Mesendoderm (in vitro differentiated cells): ENCODE measurements around the gene SMYD3.

Experiments used
- DNase-seq: peaks from one replicate; pipeline ENCODE4 v3.0.0; 2013
- H2AK5ac ChIP-seq: 2 replicates; pipeline ENCODE4 v1.6.1; 2013; ENCODE audit warnings: low read length, inconsistent platforms
- H2BK120ac ChIP-seq: 2 replicates; pipeline ENCODE4 v1.6.1; 2013; ENCODE audit warnings: low read depth, mild to moderate bottlenecking, low read length, moderate library complexity, mixed read lengths
- H2BK15ac ChIP-seq: replicated peaks from 2 replicates; pipeline ENCODE4 v1.6.1; 2013; ENCODE audit warnings: low read depth, mild to moderate bottlenecking, moderate library complexity
- H2BK5ac ChIP-seq: 2 replicates; pipeline ENCODE4 v1.6.1; 2013; ENCODE audit warnings: low read length, inconsistent platforms
- H3K18ac ChIP-seq: 2 replicates; pipeline ENCODE4 v1.6.1; 2013; ENCODE audit warnings: mild to moderate bottlenecking, low read length, mixed read lengths
- H3K23ac ChIP-seq: one replicate; pipeline ENCODE4 v1.6.1; 2013; ENCODE audit warnings: low read length
- H3K27ac ChIP-seq: 2 replicates; pipeline ENCODE4 v1.5.1; 2013; ENCODE audit warnings: low read depth, mild to moderate bottlenecking, inconsistent platforms, low read length, moderate library complexity
- H3K27me3 ChIP-seq: 2 replicates; pipeline ENCODE4 v1.6.1; 2013; ENCODE audit warnings: low read length, control low read depth, mild to moderate bottlenecking, inconsistent platforms; ENCODE audit not compliant: insufficient read depth, poor library complexity
- H3K36me3 ChIP-seq: 2 replicates; pipeline ENCODE4 v1.6.1; 2013; ENCODE audit warnings: low read length, inconsistent platforms; ENCODE audit not compliant: control insufficient read depth, insufficient read depth
- H3K4ac ChIP-seq: one replicate; pipeline ENCODE4 v1.6.1; 2013; ENCODE audit warnings: low read depth, mild to moderate bottlenecking, low read length, moderate library complexity
- H3K4me1 ChIP-seq: 2 replicates; pipeline ENCODE4 v1.6.1; 2013; ENCODE audit warnings: low read depth, low read length, inconsistent platforms; ENCODE audit not compliant: control insufficient read depth
- H3K4me2 ChIP-seq: 2 replicates; pipeline ENCODE4 v1.6.1; 2013; ENCODE audit warnings: low read length
- H3K4me3 ChIP-seq: 2 replicates; pipeline ENCODE4 v1.5.1; 2013; ENCODE audit warnings: mild to moderate bottlenecking, low read length
- H3K56ac ChIP-seq: one replicate; pipeline ENCODE4 v1.6.1; 2013; ENCODE audit warnings: low read length
- H3K79me1 ChIP-seq: 2 replicates; pipeline ENCODE4 v1.6.1; 2013; ENCODE audit warnings: low read length, inconsistent platforms
- H3K79me2 ChIP-seq: 2 replicates; pipeline ENCODE4 v1.6.1; 2013; ENCODE audit warnings: mild to moderate bottlenecking, low read length; ENCODE audit not compliant: control insufficient read depth, insufficient read depth
- H3K9ac ChIP-seq: 2 replicates; pipeline ENCODE4 v1.6.1; 2013; ENCODE audit warnings: low read length, inconsistent platforms
- H4K5ac ChIP-seq: one replicate; pipeline ENCODE4 v1.6.1; 2013; ENCODE audit warnings: low read length
- H4K8ac ChIP-seq: one replicate; pipeline ENCODE4 v1.6.1; 2013; ENCODE audit warnings: low read depth, mild to moderate bottlenecking, control low read depth, low read length, moderate library complexity
- WGBS: extraction: QIAGEN DNeasy Blood & Tissue Kit; methylation state at CpG from one replicate; pipeline ENCODE4 v1.1.7; 2013; ENCODE audit warnings: low lambda C conversion rate, missing lambda C conversion rate; ENCODE audit not compliant: insufficient coverage; ENCODE audit errors: extremely low coverage; 5-methylcytosine and 5-hydroxymethylcytosine counted together

SMYD3 gene

DNA sequence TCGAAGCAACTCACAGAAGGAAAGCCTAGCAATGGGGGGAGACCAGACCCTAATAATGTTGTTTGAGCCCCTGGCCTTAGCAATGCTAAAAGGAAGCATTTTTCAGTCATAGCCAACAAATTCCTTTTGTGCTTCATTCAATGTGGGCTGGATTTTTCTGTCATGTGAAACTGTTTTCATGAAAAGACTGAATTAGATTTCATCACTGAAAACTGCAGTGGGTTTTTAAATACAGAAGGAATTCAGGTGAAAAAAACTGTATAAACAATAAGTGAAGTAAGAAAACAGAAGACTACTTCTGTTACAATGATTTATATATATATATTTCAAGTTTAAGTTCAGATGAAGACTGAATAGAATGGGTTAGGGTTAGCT lies 204.8 kb downstream of the SMYD3 start:
- Histone ChIP-seq H4K5ac (no peak overlapping the region), H3K36me3 (no peaks in the 10 kb centered on the region), H3K4me3 (no peak overlapping the region), H2AK5ac (no peak overlapping the region), H3K79me2 (no peaks in the 10 kb centered on the region), H3K18ac (no peak overlapping the region), H3K79me1 (no peaks in the 10 kb centered on the region), H2BK15ac (no peak overlapping the region), H2BK5ac (no peak overlapping the region), H3K56ac (no peak overlapping the region), H3K4me2 (no peak overlapping the region), H3K4me1 (no peaks in the 10 kb centered on the region), H3K27ac (no peak overlapping the region), H3K23ac (no peak overlapping the region), H2BK120ac (no peak overlapping the region), H3K27me3 (no peaks in the 10 kb centered on the region), H3K9ac (no peak overlapping the region), H4K8ac (no peak overlapping the region), H3K4ac (no peak overlapping the region)
- no CpG with 5 or more reads among the region's 1 CpG for WGBS
- DNase-seq = no peak

DNA sequence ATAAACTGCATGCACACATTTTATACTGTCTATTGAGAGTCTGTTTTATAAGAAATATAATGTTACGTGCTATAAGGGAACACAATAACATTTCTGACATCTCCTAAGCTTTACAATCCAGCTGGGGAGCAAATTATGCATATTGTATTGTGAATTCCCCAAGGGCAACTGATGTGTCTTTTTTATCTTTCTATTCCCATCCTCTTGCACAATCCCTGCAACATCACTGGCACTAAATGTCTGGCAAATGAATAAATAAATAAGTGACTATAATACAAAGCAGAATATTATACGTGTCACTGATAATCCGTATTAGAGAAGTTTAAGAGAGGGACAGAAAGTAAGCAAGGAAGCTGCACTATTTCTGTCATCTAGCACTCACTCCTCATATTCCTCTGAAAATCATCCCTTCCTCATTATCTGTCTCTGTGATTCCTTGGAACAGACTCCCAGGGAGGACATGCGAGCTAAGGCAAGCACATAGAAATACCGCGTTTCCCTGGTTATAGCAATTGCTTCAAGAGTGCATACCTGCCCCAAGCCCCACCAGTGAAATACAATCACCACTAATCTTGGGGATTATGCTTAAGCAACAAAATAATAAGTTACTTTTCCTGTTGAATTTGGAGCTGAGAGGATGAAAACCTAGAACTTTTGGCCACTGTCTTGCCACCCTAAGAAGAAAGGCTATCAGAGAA lies 205.4 kb downstream of the SMYD3 start:
- Histone ChIP-seq H3K27me3 (no peaks in the 10 kb centered on the region), H3K36me3 (no peaks in the 10 kb centered on the region), H3K79me1 (no peaks in the 10 kb centered on the region), H3K4me3 (no peak overlapping the region), H3K18ac (no peak overlapping the region), H2AK5ac (no peak overlapping the region), H3K4me2 (no peak overlapping the region), H3K27ac (no peak overlapping the region), H2BK120ac (no peak overlapping the region), H4K8ac (no peak overlapping the region), H3K4ac (no peak overlapping the region), H2BK5ac (no peak overlapping the region), H2BK15ac (no peak overlapping the region), H4K5ac (no peak overlapping the region), H3K79me2 (no peaks in the 10 kb centered on the region), H3K9ac (no peak overlapping the region), H3K23ac (no peak overlapping the region), H3K56ac (no peak overlapping the region), H3K4me1 (no peaks in the 10 kb centered on the region)
- no CpG with 5 or more reads among the region's 6 CpGs for WGBS
- DNase-seq = no peak

DNA sequence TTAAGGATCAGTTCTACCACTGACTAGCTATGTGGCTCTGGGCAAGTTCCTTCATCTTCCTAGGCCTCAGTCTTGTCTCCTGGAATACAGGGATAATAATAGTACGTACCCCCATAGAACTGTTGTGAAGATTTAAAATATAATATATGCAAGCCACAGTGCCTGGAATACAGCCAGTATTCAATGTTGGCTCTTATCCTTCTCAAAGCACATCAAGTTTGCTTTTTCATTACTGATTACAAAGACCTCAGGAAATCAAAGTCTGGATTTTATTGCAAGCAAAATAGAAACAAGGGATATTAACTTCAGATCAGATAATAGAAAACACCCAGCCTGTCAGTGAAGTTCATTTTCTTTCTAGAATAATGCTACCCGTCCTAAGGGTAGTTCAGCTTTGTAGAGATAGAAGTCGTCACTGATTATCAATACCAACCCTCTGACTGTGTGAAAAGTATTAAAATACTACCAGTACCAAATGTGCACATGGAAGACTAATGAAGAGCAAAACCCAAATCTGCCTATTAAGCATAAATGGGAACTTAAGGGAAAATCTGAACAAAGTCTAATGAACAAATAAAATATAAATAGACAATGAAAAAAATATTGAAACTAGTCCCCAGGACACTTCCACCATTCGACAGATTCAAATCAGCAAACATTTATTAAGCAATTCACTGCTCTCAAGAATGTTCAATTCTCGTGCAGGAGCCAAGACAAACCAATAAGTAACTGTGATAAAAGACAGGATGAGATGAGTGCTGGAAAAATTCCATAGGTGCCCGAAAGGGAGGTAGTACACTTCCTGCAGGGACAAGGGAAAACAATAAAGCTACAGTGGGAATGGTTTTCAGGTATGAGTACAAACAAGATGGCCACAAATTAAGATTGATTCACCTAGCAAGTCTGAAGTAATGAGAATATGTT lies 206.2 kb downstream of the SMYD3 start:
- DNase-seq = no peak
- no peaks in the 10 kb centered on the region for H3K27me3 ChIP-seq
- no peak overlapping the region for H3K18ac ChIP-seq
- H3K4me3 ChIP-seq = no peak overlapping the region
- H2AK5ac ChIP-seq = no peak overlapping the region
- no peak overlapping the region for H3K4ac ChIP-seq
- H4K5ac ChIP-seq = no peak overlapping the region
- H3K79me1 ChIP-seq = no peaks in the 10 kb centered on the region
- no peak overlapping the region for H4K8ac ChIP-seq
- no peaks in the 10 kb centered on the region for H3K4me1 ChIP-seq
- H3K27ac ChIP-seq = no peak overlapping the region
- H3K56ac ChIP-seq = no peak overlapping the region
- H3K79me2 ChIP-seq = no peaks in the 10 kb centered on the region
- H2BK5ac ChIP-seq = no peak overlapping the region
- H3K23ac ChIP-seq = no peak overlapping the region
- WGBS = no CpG with 5 or more reads among the region's 6 CpGs
- H3K9ac ChIP-seq = no peak overlapping the region
- no peaks in the 10 kb centered on the region for H3K36me3 ChIP-seq
- no peak overlapping the region for H2BK120ac ChIP-seq
- no peak overlapping the region for H2BK15ac ChIP-seq
- no peak overlapping the region for H3K4me2 ChIP-seq

DNA sequence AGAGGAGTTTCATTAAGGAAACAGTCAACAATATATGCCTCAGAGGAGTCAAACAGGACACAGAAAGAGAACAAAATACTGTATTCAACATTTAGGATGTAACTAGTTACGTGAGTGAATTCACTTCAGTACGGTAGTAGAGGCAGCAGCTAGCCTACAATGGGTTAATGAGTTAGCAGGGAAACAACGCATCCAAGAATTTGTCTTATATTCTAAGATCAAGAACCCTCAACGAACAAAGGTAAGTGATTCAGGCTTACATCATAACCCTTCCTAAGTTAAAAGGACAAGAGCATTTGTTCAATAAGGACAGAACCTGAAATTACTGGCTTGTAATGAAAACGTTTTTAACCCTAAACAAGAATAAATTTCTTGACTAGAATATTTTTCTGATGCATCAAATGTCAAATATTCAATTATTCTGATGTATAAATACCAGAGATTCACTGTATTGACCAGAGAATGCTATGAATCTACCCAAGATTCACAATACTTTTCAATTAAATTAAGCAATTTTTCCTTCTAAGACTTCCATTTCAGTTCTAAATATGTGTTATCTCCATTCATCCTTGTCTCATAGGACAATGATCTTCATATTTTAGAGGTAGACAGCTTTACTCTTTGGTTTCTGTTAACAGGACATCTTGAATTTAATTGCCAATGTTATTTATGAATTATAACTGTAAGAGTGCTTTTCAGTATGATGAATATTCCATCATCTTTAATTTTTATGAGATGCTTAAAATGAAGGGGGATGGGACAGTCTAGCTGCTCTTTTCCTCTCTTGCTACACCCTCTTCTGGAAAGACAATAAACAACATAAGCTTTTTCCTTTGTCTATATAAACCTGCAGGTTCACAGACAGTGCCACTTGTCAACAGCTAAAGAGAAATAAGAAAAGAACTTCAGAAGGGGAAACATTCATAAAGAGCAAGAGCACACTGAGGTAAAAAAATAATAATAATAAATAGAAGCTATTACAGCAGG lies 209.5 kb downstream of the SMYD3 start:
- no peak overlapping the region for H3K9ac ChIP-seq
- H3K56ac ChIP-seq = no peak overlapping the region
- H3K4me2 ChIP-seq = no peak overlapping the region
- H3K79me2 ChIP-seq = no peaks in the 10 kb centered on the region
- H3K4ac ChIP-seq = no peak overlapping the region
- H4K8ac ChIP-seq = no peak overlapping the region
- no peak overlapping the region for H2BK15ac ChIP-seq
- no peak overlapping the region for H3K27ac ChIP-seq
- H3K36me3 ChIP-seq = no peaks in the 10 kb centered on the region
- no peak overlapping the region for H3K18ac ChIP-seq
- no peak overlapping the region for H2BK120ac ChIP-seq
- H3K23ac ChIP-seq = no peak overlapping the region
- WGBS = no CpG with 5 or more reads among the region's 5 CpGs
- H2AK5ac ChIP-seq = no peak overlapping the region
- no peaks in the 10 kb centered on the region for H3K27me3 ChIP-seq
- H3K79me1 ChIP-seq = no peaks in the 10 kb centered on the region
- H4K5ac ChIP-seq = no peak overlapping the region
- H2BK5ac ChIP-seq = no peak overlapping the region
- H3K4me3 ChIP-seq = no peak overlapping the region
- H3K4me1 ChIP-seq = no peaks in the 10 kb centered on the region
- DNase-seq = no peak

DNA sequence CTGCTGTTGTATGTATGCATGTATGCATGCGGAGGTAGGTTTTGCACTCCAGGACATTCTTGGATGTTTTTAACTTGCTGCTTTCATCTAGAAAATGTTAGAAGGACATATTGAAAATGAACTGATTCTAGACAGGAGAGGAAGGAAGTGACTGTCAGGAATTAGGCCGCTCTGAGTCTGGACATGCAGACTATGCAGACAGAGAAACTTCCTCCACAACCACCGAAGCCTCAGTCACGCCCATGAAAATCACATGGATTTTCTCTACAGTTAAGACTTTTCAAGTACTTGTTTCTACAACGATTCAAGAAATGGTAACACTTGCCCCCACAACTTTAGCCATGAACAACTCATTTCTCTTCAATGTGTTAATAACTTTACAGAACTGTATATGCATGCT lies 211.1 kb downstream of the SMYD3 start:
- no peak overlapping the region for H3K56ac ChIP-seq
- no CpG with 5 or more reads among the region's 5 CpGs for WGBS

More for the DNA sequence above, 211.1 kb downstream of the SMYD3 start:
- Histone ChIP-seq H3K9ac (no peak overlapping the region), H3K27me3 (no peaks in the 10 kb centered on the region), H2BK5ac (no peak overlapping the region), H3K23ac (no peak overlapping the region), H4K8ac (peak overlapping the region; percentile 65), H2BK120ac (no peak overlapping the region), H3K4me1 (no peaks in the 10 kb centered on the region), H3K27ac (no peak overlapping the region), H3K4me2 (no peak overlapping the region), H2AK5ac (no peak overlapping the region), H3K4ac (no peak overlapping the region), H3K4me3 (no peak overlapping the region), H3K79me2 (no peaks in the 10 kb centered on the region), H4K5ac (no peak overlapping the region), H3K18ac (peak overlapping the region; percentile 51), H2BK15ac (no peak overlapping the region), H3K36me3 (no peaks in the 10 kb centered on the region), H3K79me1 (no peaks in the 10 kb centered on the region)
- no peak for DNase-seq
